ENCODE data around the gene TPP1. TPM values are rescaled to one million over a fixed set of nuclear protein-coding genes. Genes with fewer than 3 reads are reported as not detected.

The TPP1 gene
- polyA plus RNA-seq (2013, experiment 1 of 2): 425 TPM
- 399 TPM for polyA plus RNA-seq (2013, experiment 2 of 2)

DNA sequence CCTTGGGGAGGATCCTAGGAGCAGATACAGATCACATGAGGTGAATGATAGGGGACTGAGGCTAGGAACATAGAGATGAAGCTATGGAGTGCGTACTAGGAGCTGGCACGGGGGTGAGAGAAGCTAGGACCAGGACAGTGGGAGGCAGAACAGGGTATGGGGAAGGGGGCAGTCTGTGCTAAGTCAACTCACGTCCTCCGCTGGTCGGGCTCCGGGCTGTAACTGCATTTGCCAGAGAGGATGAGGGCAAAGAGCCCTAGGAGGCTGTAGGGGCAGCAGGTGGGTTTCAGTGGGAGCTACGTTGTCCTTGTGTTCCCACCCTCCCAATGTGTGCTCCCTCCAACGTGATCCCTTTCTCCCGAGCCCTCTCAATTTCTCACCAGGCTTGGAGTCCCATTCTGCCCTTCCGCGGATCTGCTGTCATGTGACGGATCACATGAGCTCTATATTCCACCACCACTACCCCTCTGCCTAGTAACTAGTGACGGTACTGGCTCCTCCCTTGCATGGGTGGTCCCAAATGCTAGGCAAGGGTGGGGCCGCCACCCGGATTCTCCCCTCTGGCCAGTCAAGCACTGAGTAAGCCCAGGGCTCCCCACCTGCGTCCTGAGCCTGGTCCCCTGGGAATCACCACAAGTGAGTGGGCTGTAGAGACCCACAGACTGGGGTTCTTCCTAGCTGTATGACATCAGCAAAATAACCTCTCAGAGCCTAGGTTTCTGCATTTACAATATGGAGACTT lies at the start of gene TPP1:
TSS of gene TPP1 (minus strand) at position 419 of the 742 bp plus-strand sequence. CDS start at position 397, 22 bp downstream.
- H3K4me3 ChIP-seq (ENCODE audit: insufficient read depth in 1 of 2, low read depth in 1 of 2, low read length in 2 of 2): peak within 1 kb of the TSS; percentile 67 to 97
- no peaks in the 10 kb centered on the region for H3K9me3 ChIP-seq (ENCODE audit: control insufficient read depth, low read length)
- peak; percentile 97 for DNase-seq
- under 1% methylated on average over 16 of the region's 16 CpGs for WGBS
- H3K4me1 ChIP-seq (ENCODE audit: control insufficient read depth, insufficient read depth, low read depth, low read length): peaks cover 25% of the 10 kb centered on the region
- peak within 1 kb of the TSS; percentile 4 to 73 for H2BK12ac ChIP-seq (ENCODE audit: low read length in 2 of 2)
- peak within 1 kb of the TSS; percentile 83 for H3K4me2 ChIP-seq (ENCODE audit: low read length, poor library complexity, severe bottlenecking)
- peak within 1 kb of the TSS; percentile 3 to 88 for H3K4ac ChIP-seq (ENCODE audit: low read depth in 1 of 2, low read length in 2 of 2)
- peak within 1 kb of the TSS; percentile 99 for H3K9ac ChIP-seq (ENCODE audit: low read length)
- peak within 1 kb of the TSS in 1 of 2 experiments; percentile 50 for H3K23ac ChIP-seq (ENCODE audit: low read length in 2 of 2)
- H3K36me3 ChIP-seq (ENCODE audit: control insufficient read depth in 1 of 2, insufficient read depth in 2 of 2, low read depth in 1 of 2, low read length in 2 of 2): peaks cover 31 to 45% of the 10 kb centered on the region in 2 experiments
- no peak within 1 kb of the TSS for H2AK5ac ChIP-seq (ENCODE audit: low read length, severe bottlenecking)
- peak within 1 kb of the TSS; percentile 98 for H4K91ac ChIP-seq (ENCODE audit: low read length)
- H2BK15ac ChIP-seq (ENCODE audit: low read depth, poor library complexity, severe bottlenecking): peak within 1 kb of the TSS; percentile 9
- H3K18ac ChIP-seq (ENCODE audit: low read depth in 1 of 2, low read length in 2 of 2): peak within 1 kb of the TSS; percentile 23 to 88
- peak within 1 kb of the TSS; percentile 40 for H3K27ac ChIP-seq (ENCODE audit: low read length, poor library complexity, severe bottlenecking)
- peaks cover 24% of the 10 kb centered on the region for H3K79me1 ChIP-seq (replicated peaks; ENCODE audit: low read length, poor library complexity, severe bottlenecking)
- no peak within 1 kb of the TSS for H2BK5ac ChIP-seq (ENCODE audit: low read depth, low read length, poor library complexity, severe bottlenecking)
- peak within 1 kb of the TSS; percentile 75 for H4K8ac ChIP-seq (ENCODE audit: low read length)
- H2AFZ ChIP-seq (ENCODE audit: low read depth, low read length): no peak within 1 kb of the TSS
- H3K27me3 ChIP-seq (ENCODE audit: control insufficient read depth in 1 of 2, insufficient read depth in 1 of 2, low read length in 2 of 2): peaks cover 0 to 11% of the 10 kb centered on the region in 2 experiments
- peak within 1 kb of the TSS in 1 of 2 experiments; percentile 35 for H3K14ac ChIP-seq (ENCODE audit: low read length in 2 of 2)
- peak within 1 kb of the TSS; percentile 23 for H2BK120ac ChIP-seq (ENCODE audit: low read depth, low read length)

DNA sequence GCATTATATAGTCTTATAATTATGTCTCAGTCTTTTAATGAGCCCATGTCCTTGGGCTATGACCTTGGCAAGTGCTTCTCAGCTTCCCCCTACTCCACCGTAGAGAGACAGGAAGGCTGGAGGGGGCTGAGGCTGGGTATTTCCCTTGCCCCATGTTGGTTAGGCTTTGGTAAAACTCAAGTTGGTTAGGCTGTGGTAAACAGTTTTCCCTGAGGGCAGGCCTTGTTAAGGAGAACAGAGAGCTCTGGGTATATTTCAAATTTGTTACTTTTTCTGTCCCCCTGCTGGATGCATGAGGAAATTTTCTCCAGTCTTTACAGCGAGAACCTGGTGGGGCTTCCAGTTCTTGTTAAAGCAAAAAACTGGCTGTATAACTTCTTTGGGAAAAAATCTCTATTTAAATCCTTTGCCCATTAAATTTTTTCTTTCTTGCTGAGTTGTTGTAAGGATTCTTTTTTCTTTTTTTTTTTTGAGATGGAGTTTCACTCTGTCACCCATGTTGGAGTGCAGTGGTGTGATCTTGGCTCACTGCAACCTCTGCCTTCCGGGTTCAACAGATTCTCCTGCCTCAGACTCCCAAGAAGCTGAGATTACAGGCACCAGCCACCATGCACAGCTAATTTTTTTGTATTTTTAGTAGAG lies 48.6 kb upstream of the TPP1 start:
- H3K27me3 ChIP-seq (ENCODE audit: control insufficient read depth in 1 of 2, insufficient read depth in 1 of 2, low read length in 2 of 2): no peaks in the 10 kb centered on the region
- no peak overlapping the region for H3K4ac ChIP-seq (ENCODE audit: low read depth in 1 of 2, low read length in 2 of 2)
- H3K4me3 ChIP-seq (ENCODE audit: insufficient read depth in 1 of 2, low read depth in 1 of 2, low read length in 2 of 2): no peak overlapping the region
- no peak overlapping the region for H3K18ac ChIP-seq (ENCODE audit: low read depth in 1 of 2, low read length in 2 of 2)
- no peaks in the 10 kb centered on the region for H3K36me3 ChIP-seq (ENCODE audit: control insufficient read depth in 1 of 2, insufficient read depth in 2 of 2, low read depth in 1 of 2, low read length in 2 of 2)
- no peak overlapping the region for H3K4me2 ChIP-seq (ENCODE audit: low read length, poor library complexity, severe bottlenecking)
- no peaks in the 10 kb centered on the region for H3K9me3 ChIP-seq (ENCODE audit: control insufficient read depth, low read length)
- no peak overlapping the region for H2BK12ac ChIP-seq (ENCODE audit: low read length in 2 of 2)
- H3K9ac ChIP-seq (ENCODE audit: low read length): no peak overlapping the region
- H3K4me1 ChIP-seq (ENCODE audit: control insufficient read depth, insufficient read depth, low read depth, low read length): no peaks in the 10 kb centered on the region
- H3K23ac ChIP-seq (ENCODE audit: low read length in 2 of 2): no peak overlapping the region
- H3K79me1 ChIP-seq (replicated peaks; ENCODE audit: low read length, poor library complexity, severe bottlenecking): no peaks in the 10 kb centered on the region
- 100% methylated on average over 1 of the region's 3 CpGs for WGBS
- no peak overlapping the region for H4K91ac ChIP-seq (ENCODE audit: low read length)
- no peak overlapping the region for H3K27ac ChIP-seq (ENCODE audit: low read length, poor library complexity, severe bottlenecking)
- no peak overlapping the region for H3K14ac ChIP-seq (ENCODE audit: low read length in 2 of 2)
- peak overlapping the region; percentile 5 for H2BK120ac ChIP-seq (ENCODE audit: low read depth, low read length)
- peak; percentile 47 for DNase-seq
- H2BK15ac ChIP-seq (ENCODE audit: low read depth, poor library complexity, severe bottlenecking): no peak overlapping the region
- H2AK5ac ChIP-seq (ENCODE audit: low read length, severe bottlenecking): no peak overlapping the region
- H2AFZ ChIP-seq (ENCODE audit: low read depth, low read length): no peak overlapping the region
- H2BK5ac ChIP-seq (ENCODE audit: low read depth, low read length, poor library complexity, severe bottlenecking): no peak overlapping the region
- no peak overlapping the region for H4K8ac ChIP-seq (ENCODE audit: low read length)

DNA sequence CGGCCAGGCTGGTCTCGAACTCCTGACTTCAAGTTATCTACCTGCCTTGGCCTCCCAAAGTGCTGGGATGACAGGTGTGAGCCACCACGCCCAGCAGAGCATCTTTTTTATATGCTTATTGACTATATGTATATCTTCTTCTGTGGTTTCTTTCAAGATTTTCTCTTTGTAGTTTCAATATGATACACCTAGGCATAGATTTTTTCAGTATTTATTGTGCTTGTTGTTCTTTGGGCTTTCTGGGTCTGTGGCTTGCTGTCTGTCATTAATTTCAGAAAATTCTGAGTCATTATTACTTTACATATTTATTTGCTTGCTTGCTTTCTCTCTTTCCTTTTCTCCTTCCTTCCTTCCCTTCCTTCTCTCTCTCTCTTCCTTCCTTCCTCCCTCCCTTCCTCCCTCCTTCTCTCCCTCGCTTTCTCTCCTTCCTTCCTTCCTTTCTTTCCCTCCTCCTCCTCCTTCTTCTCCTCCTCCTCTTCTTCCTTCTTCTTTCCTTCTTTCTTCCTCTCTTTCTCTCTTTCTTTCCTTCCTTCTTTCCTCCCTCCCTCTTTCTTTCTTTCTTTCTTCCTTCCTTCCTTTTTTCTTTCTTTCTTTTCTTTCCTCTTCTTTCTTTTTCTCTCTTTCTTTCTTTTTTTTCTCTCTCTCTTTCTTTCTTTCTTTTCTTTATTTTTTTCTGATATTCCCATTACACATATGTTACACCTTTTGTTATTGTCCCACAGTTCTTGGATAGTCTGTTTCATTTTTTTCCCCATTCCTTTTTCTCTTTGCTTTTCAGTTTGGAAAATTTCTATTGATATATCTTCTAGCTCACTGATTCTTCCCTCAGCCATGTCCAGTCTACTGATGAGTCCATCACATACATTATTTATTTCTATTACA lies 47.3 kb upstream of the TPP1 start:
- no peak overlapping the region for H3K4me3 ChIP-seq (ENCODE audit: insufficient read depth in 1 of 2, low read depth in 1 of 2, low read length in 2 of 2)
- no peak overlapping the region for H2BK15ac ChIP-seq (ENCODE audit: low read depth, poor library complexity, severe bottlenecking)
- H3K36me3 ChIP-seq (ENCODE audit: control insufficient read depth in 1 of 2, insufficient read depth in 2 of 2, low read depth in 1 of 2, low read length in 2 of 2): no peaks in the 10 kb centered on the region
- H2BK5ac ChIP-seq (ENCODE audit: low read depth, low read length, poor library complexity, severe bottlenecking): no peak overlapping the region
- no peak overlapping the region for H2BK120ac ChIP-seq (ENCODE audit: low read depth, low read length)
- H3K4me2 ChIP-seq (ENCODE audit: low read length, poor library complexity, severe bottlenecking): no peak overlapping the region
- H4K8ac ChIP-seq (ENCODE audit: low read length): no peak overlapping the region
- no peak for DNase-seq
- H3K14ac ChIP-seq (ENCODE audit: low read length in 2 of 2): no peak overlapping the region
- no peak overlapping the region for H3K4ac ChIP-seq (ENCODE audit: low read depth in 1 of 2, low read length in 2 of 2)
- H4K91ac ChIP-seq (ENCODE audit: low read length): no peak overlapping the region
- H3K18ac ChIP-seq (ENCODE audit: low read depth in 1 of 2, low read length in 2 of 2): no peak overlapping the region
- no peak overlapping the region for H3K27ac ChIP-seq (ENCODE audit: low read length, poor library complexity, severe bottlenecking)
- H3K9me3 ChIP-seq (ENCODE audit: control insufficient read depth, low read length): no peaks in the 10 kb centered on the region
- no peak overlapping the region for H2AFZ ChIP-seq (ENCODE audit: low read depth, low read length)
- no peaks in the 10 kb centered on the region for H3K4me1 ChIP-seq (ENCODE audit: control insufficient read depth, insufficient read depth, low read depth, low read length)
- no peak overlapping the region for H2AK5ac ChIP-seq (ENCODE audit: low read length, severe bottlenecking)
- H3K9ac ChIP-seq (ENCODE audit: low read length): no peak overlapping the region
- no peak overlapping the region for H3K23ac ChIP-seq (ENCODE audit: low read length in 2 of 2)
- H3K79me1 ChIP-seq (replicated peaks; ENCODE audit: low read length, poor library complexity, severe bottlenecking): no peaks in the 10 kb centered on the region
- H3K27me3 ChIP-seq (ENCODE audit: control insufficient read depth in 1 of 2, insufficient read depth in 1 of 2, low read length in 2 of 2): no peaks in the 10 kb centered on the region
- no peak overlapping the region for H2BK12ac ChIP-seq (ENCODE audit: low read length in 2 of 2)
- 92% methylated on average over 3 of the region's 4 CpGs for WGBS
